ENCODE measurements around the gene ABLIM2.

DNA sequence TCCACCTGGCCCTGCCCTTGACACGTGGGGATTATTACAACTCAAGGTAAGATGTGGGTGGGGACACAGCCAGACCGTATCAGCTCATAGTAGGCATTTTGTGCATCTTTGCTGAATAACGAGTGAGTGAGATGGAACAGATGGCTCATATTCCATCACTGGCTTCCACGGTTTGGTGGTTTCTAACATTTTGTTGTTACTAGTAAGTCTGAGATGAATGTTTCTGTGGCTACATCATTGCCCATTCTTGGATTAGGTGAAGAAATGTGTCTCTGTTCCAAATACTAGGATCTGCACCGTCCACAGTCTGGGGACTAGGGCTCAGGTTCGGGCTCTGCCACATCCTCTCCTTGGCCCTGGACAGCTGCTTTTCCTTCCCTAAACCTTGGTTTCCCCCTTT, 3.6 kb downstream of the ABLIM2 start:
- TF ChIP-seq TCF4 (CRISPR knock-in tag; IDR thresholded peaks at IDR 0.05; ENCODE audit: borderline replicate concordance) (no peak), CSDC2 (CRISPR knock-in tag; IDR thresholded peaks at IDR 0.05) (no peak), ARNTL (CRISPR knock-in tag; IDR thresholded peaks at IDR 0.05; ENCODE audit: borderline replicate concordance, low read depth) (no peak), ZFP3 (CRISPR knock-in tag; IDR thresholded peaks at IDR 0.05) (no peak), SNAI2 (CRISPR knock-in tag; IDR thresholded peaks at IDR 0.05) (no peak), RARB (CRISPR knock-in tag; IDR thresholded peaks at IDR 0.05) (no peak), ZNF565 (CRISPR knock-in tag; conservative IDR thresholded peaks at IDR 0.05; ENCODE audit: low read depth) (no peak), PPARA (CRISPR knock-in tag; IDR thresholded peaks at IDR 0.05; ENCODE audit: borderline replicate concordance) (no peak)
- TF ChIP-seq, protein P1, sequence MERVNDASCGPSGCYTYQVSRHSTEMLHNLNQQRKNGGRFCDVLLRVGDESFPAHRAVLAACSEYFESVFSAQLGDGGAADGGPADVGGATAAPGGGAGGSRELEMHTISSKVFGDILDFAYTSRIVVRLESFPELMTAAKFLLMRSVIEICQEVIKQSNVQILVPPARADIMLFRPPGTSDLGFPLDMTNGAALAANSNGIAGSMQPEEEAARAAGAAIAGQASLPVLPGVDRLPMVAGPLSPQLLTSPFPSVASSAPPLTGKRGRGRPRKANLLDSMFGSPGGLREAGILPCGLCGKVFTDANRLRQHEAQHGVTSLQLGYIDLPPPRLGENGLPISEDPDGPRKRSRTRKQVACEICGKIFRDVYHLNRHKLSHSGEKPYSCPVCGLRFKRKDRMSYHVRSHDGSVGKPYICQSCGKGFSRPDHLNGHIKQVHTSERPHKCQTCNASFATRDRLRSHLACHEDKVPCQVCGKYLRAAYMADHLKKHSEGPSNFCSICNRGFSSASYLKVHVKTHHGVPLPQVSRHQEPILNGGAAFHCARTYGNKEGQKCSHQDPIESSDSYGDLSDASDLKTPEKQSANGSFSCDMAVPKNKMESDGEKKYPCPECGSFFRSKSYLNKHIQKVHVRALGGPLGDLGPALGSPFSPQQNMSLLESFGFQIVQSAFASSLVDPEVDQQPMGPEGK (CRISPR knock-in tag; IDR thresholded peaks at IDR 0.05; ENCODE audit: borderline replicate concordance): no peak
- TF ChIP-seq, protein P2, sequence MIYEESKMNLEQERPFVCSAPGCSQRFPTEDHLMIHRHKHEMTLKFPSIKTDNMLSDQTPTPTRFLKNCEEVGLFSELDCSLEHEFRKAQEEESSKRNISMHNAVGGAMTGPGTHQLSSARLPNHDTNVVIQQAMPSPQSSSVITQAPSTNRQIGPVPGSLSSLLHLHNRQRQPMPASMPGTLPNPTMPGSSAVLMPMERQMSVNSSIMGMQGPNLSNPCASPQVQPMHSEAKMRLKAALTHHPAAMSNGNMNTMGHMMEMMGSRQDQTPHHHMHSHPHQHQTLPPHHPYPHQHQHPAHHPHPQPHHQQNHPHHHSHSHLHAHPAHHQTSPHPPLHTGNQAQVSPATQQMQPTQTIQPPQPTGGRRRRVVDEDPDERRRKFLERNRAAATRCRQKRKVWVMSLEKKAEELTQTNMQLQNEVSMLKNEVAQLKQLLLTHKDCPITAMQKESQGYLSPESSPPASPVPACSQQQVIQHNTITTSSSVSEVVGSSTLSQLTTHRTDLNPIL (CRISPR knock-in tag; IDR thresholded peaks at IDR 0.05; ENCODE audit: low read depth): no peak
- TF ChIP-seq, protein P3, sequence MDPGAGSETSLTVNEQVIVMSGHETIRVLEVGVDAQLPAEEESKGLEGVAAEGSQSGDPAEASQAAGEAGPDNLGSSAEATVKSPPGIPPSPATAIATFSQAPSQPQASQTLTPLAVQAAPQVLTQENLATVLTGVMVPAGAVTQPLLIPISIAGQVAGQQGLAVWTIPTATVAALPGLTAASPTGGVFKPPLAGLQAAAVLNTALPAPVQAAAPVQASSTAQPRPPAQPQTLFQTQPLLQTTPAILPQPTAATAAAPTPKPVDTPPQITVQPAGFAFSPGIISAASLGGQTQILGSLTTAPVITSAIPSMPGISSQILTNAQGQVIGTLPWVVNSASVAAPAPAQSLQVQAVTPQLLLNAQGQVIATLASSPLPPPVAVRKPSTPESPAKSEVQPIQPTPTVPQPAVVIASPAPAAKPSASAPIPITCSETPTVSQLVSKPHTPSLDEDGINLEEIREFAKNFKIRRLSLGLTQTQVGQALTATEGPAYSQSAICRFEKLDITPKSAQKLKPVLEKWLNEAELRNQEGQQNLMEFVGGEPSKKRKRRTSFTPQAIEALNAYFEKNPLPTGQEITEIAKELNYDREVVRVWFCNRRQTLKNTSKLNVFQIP (CRISPR knock-in tag; IDR thresholded peaks at IDR 0.05; ENCODE audit: borderline replicate concordance, low read depth): no peak

Measured in SK-N-SH treated with all-trans-retinoic acid at 6 μM for 48 hours (cell line).